Head of caudate nucleus (tissue), 42 donors: Measurements from ENCODE around the gene VSTM4.

Experiments
- DNase-seq, 42 donors: peaks; one replicate each; pipeline versions ENCODE4 v3.0.0 to v3.0.0-alpha.2; 2020 to 2021; ENCODE audit warnings: mixed read lengths in 7 of 42
- intact Hi-C: fragments of 100-400 bp; cut with DNase I; formaldehyde crosslinking; loops from one replicate; pipeline ENCODE4 v1.15.0; 2022

Gene VSTM4

DNA sequence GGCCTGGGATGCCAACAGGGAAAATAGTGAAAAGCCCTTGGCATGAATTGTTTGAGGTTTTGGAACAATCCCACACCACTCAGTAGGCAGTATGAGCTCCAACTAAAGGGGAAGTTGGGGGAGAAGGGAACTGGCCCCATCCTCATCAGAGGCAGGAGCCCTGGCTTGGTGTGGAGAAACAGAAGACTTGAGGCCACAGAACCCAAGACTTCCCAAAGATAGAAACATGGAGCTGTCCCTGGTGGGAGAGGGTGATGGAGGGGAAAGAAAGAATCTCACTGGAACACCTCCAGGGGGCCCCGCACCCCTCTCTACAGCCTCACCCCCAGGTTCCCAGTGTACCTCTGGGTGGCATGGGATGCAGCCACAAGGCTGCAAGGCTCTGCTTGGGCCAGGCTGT, 85.7 kb downstream of the VSTM4 start:
- DNase-seq, result no peak
- intact Hi-C loops, result no loop called here

DNA sequence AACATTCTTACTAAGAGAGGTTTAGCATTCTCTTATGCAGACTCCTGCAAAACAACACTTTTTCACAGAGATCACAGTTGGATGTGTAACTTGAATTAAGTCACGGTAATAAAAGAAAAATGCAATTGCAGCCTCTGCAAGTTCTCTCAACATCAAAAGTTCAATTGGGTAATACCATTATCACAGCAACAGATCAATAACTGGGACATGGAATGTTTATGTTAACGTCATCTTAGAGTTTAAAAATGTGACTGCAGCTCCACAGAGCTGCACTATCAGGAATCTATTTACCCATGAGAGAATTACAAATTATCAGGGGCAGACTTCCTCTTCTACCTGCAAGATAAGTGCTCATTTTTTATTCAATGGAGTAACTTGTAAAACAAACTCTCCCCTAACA, 86.7 kb downstream of the VSTM4 start:
- intact Hi-C loops, result no loop called here
- DNase-seq, result no peak

DNA sequence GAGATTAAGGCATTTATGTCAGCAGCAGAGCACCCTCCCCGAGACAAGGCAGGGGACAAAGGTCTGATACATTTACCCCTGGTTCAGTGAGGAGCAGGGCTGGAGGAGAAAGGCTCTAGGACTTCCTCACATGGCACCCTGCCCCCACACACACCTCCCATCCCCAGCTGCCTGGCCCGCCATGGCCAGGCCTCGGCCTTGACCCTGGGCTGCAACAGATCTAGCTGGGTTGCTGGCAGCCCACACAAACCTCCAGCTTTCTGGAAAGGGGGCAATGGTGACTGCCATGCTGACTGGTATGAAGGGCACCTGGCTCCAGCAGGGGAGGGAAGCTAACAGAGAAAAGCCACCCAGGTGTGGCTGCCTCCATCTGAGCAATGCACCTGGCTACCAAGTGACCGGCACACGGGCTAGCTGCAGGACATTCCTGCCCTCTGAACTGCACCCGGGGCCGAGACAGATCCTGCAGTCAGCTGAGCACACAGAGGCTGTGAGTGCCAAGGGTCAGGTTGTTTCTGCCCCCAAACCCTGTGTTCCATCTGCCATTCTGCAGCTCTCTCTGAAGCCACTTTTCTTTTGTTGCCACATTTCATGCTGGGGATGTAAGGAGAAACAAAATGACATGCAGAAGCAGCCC, 89.9 kb downstream of the VSTM4 start:
- intact Hi-C loops, result no loop called here
- DNase-seq, result peak in 1 of 42 donors; percentile 12

DNA sequence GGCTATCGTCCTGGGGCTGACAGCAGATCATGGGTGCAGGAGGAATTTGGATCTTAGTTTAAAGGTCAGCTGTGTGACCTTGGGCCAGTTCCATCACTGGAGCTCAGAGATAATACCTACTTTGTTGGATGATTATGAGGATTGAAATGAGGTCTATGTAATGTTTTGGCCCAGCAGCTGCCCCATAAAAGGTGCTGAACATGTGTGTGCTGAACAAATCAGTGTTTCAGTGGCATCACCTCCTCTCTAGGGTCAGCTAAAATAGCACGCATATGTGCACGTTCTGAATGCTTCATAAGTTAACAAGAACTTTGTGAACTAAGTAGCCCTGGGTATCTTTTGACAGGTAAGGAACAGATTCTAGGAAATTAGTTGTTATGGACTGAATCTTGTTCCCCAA, 90.8 kb downstream of the VSTM4 start:
- intact Hi-C loops, result no loop called here
- no peak for DNase-seq

DNA sequence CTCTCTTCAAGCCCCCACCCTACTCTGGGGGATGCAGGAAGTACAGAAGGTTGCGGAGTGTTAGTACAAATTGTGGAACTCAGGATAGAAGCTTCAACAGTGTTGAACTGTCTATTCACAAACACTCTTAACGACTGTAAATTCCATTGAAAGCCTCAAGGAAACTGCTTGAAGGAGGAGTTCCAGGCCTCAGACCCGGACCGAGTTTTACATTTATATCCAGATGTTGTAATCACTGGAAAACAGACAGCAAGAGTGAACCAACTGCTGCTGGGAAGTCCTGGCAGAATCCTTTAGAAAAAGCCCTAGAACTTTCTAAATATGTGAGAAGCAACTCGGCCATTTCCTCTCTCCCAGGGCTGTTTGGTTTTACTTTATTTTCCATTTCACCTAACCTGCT, 91.6 kb downstream of the VSTM4 start:
- intact Hi-C loops, result no loop called here
- DNase-seq, result peak in 1 of 42 donors; percentile 24

DNA sequence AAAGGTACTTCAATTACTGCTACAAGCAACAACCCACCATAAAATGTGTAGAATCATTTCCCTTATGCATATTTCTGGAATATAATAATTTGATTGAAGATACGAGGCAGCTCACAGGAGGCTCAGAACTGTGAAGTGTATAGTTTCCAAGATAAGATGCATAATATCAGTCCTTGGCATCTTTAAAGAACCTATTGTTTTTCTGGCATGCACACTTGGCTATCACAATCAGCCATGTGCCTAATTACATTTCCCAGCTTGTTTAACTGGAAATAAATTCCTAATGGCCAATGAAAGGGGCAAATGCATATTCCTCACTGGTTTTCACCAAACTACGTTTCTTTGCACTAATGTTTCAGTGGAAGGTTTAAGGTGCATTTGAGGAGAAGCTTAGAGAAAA, 92.3 kb downstream of the VSTM4 start:
- no peak for DNase-seq
- intact Hi-C loops, result no loop called here

DNA sequence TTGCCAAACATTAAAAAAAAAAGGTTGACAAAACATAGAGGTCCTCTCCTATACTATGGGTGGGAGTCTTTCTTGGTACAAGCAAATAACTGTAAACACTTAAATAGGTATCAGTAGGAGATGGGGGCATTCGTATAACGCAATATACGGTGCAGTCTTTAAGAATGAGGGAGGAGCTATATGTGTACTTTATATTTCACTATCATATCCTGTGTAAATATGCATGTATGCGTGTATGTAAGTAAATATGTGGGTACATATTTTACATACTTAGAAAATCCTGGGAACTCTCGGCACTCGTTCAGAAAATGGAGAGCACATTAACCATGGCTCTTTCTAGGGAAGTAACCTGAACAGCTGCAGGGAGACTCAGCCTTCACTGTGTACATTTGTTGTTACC, 93.6 kb downstream of the VSTM4 start:
- intact Hi-C loops, result no loop called here

DNA sequence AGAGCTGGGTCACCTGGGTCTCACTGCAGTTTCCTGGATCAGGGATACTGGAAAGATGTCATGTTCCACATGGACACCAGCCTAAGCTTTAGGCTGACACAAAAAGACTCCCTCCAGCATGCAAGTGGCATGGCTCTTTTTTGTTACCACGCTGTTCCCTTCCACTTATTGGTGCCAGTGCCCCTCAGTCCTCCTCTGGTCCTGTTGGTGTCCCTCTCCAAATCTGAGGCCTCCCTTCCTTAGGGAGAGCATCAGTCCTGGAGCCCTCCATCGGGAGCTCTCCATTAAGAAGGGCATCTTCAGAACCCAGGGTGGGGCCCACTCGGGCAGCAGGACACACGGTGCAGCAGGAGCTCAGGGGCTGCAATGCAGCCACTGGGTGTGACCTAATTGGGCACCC, 99.6 kb downstream of the VSTM4 start:
- intact Hi-C loops, result no loop called here
- no peak for DNase-seq

More for the DNA sequence above, 93.6 kb downstream of the VSTM4 start:
- no peak for DNase-seq

DNA sequence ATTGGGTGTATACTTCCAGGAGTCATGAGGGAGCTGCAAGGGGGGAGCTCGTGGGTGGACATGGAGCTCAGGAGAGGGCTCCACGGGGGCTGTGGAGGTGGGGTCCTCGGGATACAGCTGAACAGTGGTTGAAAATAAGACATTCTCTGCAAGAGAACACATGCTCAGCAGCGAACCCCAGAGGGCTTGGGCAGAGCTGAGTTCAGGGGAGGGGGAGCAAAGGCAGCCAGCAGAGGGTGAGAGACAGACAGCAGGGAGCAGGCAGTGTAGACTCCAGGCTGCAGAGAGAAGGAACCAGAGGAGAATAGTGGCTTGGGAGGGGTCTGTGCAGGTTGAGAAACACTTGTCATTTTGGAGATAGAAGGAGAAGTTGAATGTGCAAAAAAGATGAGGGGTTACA, 102.7 kb downstream of the VSTM4 start:
- DNase-seq, result no peak
- intact Hi-C loops, result no loop called here

DNA sequence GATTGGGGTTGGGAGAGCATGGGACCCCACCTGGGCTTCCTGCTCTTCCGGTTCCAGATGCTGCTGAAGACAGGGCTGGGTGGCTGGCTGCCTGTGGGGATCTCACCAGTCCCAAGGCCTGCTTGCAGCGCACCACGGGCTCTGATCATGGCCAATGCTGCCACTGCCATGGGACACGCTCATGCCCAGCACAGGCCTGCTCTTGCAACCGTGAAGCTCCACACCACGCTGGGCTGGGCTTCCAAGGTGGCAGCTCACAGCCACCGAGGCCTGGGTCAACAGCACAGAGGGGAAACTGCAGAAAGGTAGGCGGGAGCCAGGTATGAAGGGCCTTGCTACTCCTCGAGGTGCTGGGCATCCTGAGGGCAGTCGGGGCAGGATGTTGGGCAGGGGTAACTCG, 103.6 kb downstream of the VSTM4 start:
- DNase-seq, result no peak
- intact Hi-C loops, result no loop called here

DNA sequence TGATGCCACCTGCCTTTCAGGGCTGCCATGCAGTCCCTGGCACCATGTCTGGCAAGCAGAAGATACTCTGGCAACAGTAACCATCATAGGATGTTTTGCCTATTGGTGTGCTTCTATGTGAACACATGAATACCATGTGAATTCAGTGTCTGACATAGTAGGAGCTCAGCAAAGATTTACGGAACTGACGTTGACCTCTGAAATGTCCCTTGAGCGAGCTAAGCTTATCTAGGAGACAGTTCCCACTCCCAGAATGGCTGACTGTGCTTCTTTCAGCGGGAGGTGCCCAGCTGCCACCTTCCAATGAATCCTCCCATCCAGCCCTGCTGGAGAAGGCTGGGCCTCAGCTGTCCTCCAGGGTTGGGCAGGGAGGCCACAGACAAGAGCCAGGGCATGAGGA, 104.5 kb downstream of the VSTM4 start:
- DNase-seq, result no peak
- intact Hi-C loops, result no loop called here

DNA sequence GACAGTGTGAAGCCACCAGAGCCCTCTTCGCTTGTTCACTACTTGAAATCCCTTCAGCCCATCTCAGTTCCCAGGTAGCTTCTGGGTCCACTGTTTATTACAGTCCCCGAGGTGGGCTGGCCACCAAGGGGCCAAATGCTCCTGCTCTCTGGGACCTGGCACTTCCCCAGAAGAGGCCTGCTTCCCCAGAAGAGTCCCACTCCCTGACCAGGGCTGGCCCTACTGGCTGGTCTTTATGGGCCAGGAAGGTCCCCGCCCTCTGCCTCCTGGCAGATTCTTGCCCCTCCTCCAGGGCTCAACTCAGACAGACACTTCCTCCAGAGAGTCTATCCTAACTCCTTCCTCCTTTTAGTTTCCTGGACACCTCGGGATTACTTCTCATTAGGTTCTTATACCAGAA, 105.0 kb downstream of the VSTM4 start:
- intact Hi-C loops, result no loop called here
- DNase-seq, result peak in 6 of 42 donors; percentile 4 to 27 (median 14)

DNA sequence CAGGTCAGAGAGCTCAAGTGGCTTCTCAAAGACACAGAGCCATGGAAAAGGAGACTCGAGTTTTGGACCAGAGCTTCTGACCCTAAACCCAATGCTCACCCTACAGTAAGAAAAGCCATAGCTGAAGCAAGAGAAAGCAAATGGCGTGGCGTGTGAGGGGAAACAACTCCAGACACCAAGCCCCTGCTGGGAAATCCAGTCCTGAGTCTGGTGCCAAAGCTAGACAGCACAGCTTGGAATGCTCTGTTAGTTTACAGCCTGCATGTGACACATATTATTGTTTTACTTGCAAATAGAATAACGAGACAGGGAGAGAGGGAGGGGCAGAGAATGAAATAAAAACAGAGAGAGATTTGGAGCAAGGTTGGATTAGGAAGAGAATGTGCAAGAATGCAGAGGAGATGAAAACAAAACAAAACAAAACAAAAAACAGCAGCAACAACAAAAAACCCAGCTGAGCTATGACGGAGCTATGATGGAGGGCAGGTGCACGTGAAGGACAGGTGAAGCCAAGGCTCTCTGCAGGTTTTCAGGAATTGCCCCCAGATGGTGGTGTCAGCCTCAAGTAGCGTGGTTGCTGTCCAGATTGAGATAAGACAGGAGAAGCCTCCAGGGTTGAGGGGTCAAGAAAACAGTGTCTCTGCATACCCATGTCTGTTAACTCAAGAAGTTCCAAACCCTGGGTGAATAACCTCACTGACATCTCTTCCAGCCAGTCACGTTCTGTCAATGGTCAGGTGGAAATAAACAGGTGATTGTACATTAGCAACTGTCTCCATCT, 105.9 kb downstream of the VSTM4 start:
- intact Hi-C loops, result no loop called here
- no peak for DNase-seq

DNA sequence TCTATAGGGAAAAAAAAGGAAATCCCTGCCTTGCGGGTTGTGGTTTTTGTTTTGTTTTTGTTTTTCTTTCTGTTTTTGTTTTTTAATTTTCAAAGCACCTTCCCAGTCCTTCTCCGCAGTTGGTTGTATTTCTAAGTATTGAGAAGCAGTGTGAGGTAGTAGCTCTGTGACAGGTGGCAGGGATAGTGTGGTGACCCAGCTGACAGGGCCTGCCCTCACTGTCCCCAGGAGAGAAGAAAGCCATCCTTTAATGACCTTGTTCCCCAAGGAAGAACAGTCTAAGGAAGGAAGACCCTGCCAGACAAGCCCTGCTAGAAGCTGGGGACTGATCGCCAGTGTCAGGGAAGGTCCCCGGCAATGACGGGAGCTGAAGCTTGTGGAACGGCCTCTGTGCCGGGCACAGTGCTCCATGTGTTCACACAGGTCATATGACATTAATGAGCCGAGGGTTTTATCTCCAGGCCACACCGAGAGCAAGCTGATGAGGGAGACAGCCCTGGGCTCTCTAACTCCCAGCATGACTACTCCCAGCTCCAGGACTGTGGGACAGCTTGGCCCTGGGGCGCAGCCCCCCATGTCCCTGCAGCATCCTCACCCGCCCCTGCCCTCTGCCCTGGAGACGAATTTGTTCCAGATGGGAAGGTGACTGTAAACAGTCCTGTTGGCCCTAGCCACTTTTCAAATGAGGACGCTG, 106.7 kb downstream of the VSTM4 start:
- intact Hi-C loops, result no loop called here
- DNase-seq, result no peak

DNA sequence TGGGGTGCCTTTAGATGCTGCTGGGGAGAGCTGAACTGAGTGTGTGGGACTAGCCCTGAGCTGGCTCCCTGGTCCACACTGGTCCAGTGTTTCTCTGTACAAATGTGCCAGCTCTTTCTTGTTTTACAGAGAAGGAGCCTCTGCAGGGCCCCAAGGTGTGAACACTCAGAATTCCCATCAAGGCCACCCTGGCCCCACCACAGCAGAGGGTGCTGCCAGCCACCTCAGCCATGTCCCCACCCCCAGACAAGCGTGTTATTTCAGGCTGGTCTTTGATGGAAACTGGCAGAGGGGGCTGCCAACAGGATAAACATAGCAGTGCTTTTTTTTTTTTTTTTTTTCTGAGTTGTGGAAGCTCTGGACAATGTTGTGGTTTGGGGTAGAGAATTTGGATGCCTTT, 107.2 kb downstream of the VSTM4 start:
- no peak for DNase-seq
- intact Hi-C loops, result no loop called here

DNA sequence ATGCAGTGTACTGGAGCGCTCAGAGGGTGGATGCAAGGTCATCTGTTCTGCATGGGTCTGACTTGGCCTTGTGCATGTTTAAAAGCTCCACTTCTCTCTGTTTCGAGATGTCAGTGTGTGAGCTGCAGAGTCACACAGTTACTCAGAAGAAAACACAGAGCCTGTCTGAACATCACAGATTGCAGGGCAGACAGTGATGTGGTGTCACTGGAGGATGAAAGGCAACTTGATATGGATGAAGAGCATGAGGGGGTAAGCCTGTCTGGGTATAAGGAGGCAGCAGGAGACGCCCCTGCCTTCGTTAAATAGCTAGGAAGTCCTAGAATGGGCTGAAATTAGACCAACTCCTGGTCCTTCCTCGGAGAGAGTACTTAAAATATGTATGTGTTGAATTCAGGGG, 108.2 kb downstream of the VSTM4 start:
- intact Hi-C loops, result no loop called here
- DNase-seq, result no peak

DNA sequence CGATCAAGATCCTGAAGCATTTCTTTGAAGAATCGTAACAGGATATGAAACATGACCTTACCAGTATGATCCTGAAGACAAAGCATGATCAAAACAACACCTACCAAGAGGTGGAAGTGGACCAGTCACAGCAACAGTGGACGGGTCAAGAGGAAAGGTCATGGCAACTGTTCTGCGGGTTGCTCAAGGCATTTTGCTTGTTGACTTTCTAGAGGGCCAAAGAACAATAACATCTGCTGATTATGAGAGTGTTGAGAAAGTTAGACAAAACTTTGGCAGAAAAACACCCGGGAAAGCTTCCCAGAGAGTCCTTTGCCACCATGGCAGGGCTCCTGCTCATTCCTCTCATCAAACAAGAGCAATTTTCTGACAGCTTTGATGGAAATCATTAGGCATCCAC, 110.1 kb downstream of the VSTM4 start:
- intact Hi-C loops, result no loop called here
- DNase-seq, result no peak

DNA sequence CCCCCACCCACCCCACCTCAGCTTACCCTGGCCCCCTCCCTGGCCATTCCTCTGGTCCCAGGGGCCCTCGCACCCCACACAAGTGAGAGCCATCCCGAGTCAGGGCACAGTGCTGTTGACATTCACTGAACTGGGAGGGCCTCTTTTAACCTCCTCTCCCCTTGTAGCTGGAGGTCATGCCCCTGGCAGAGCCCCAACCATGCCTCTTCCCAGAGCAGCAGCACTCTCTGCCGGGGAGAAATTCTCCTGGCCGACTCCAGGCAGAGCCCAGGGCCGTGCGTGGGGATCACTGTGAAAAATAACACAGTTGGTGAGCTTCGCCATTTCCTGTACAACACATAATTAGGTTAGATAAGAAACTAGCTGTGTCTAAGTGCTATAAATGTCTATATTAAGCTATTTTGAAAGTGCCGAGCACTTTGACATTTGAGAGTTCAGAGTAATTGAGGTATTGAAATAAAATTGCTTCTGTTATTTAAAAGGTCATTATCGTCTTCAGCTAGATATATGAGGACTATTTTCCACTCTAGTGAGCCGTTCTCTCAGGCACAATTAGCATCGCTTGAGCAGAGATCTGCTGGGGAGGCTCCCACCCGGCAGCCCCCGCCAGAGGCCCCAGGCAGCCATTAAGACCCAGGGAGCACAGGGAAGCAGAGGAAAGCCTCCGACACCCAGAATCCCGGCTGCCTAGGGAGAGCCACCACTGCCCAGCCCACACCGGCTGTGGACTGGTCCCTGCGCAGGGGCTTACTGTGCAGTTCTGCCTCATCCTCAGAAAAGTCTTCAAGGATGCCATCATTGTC, 113.3 kb downstream of the VSTM4 start:
- no peak for DNase-seq
- intact Hi-C loops, result no loop called here

DNA sequence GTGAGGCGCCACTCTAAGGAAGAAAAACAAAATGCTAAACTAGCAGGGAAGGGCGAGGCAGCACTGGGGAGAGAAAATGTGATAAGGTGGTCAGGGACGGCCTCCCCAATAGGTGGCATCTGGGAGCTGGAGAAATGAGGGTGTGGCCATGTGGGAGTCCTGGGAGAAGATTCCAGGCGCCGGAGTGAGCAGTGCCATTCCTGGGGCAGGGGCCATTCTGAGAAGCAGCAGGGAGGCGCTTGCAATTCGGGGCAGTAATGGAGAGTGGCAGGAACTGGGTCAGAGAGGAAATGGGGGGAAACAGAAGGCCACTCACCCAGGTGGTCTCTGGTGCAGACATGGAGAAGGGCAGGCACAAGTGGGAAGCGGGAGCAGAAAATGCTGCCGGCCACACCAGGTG, 113.9 kb downstream of the VSTM4 start:
- intact Hi-C loops, result no loop called here
- peak in 1 of 42 donors; percentile 21 for DNase-seq
